K562 (cell line): Measurements from ENCODE around the gene BSDC1. TPM values are rescaled to one million over a fixed set of nuclear protein-coding genes. Genes with fewer than 3 reads are reported as not detected.

Experiments used
- EP400 ChIP-seq: fragments of 450-650 bp; IDR thresholded peaks from 2 replicates; pipeline ENCODE4 v1.6.1; 2017; ENCODE audit warnings: antibody characterized with exemption, mild to moderate bottlenecking, moderate library complexity
- FOSL1 ChIP-seq: fragments of 200-800 bp; sonication (Bioruptor generic); conservative IDR thresholded peaks from 2 replicates; pipeline ENCODE4 v1.6.1; 2016; ENCODE audit warnings: missing genetic modification characterization, missing compliant biosample characterization
- GATAD2A ChIP-seq: fragments of 450-650 bp; IDR thresholded peaks from 2 replicates; pipeline ENCODE4 v1.6.1; 2017
- KLF13 ChIP-seq: fragments of 450-650 bp; IDR thresholded peaks from 2 replicates; pipeline ENCODE4 v1.6.1; 2016; ENCODE audit warnings: missing genetic modification characterization, low read depth, mild to moderate bottlenecking, missing compliant biosample characterization, moderate library complexity, borderline replicate concordance
- MECOM ChIP-seq: fragments of 250-450 bp; sonication (Bioruptor Pico); IDR thresholded peaks from 2 replicates; pipeline ENCODE4 v1.8.0; 2022; ENCODE audit warnings: inconsistent platforms
- NBN ChIP-seq: fragments of 450-650 bp; IDR thresholded peaks from 2 replicates; pipeline ENCODE4 v1.6.1; 2016; ENCODE audit warnings: low read depth, mild to moderate bottlenecking
- NFIC ChIP-seq: fragments of 450-650 bp; IDR thresholded peaks from 2 replicates; pipeline ENCODE4 v1.6.1; 2017; ENCODE audit warnings: mild to moderate bottlenecking, inconsistent platforms
- PCBP2 ChIP-seq: fragments of 200-400 bp; formaldehyde crosslinking; IDR thresholded peaks from 2 replicates; pipeline ENCODE4 v1.6.1; 2018; ENCODE audit warnings: low read length, low read depth, mild to moderate bottlenecking, moderate library complexity; ENCODE audit not compliant: poor library complexity, severe bottlenecking
- PTBP1 ChIP-seq: fragments of 200-400 bp; formaldehyde crosslinking; IDR thresholded peaks from 2 replicates; pipeline ENCODE4 v1.6.1; 2017; ENCODE audit warnings: low read depth, low read length
- RBM22 ChIP-seq: fragments of 200-400 bp; formaldehyde crosslinking; IDR thresholded peaks from 2 replicates; pipeline ENCODE4 v1.6.1; 2018; ENCODE audit warnings: low read length, low read depth; ENCODE audit not compliant: poor library complexity, severe bottlenecking
- RBM34 ChIP-seq: fragments of 200-400 bp; formaldehyde crosslinking; IDR thresholded peaks from 2 replicates; pipeline ENCODE4 v1.6.1; 2018; ENCODE audit warnings: low read length, borderline replicate concordance; ENCODE audit not compliant: insufficient read depth
- SAP30 ChIP-seq: fragments of 200-600 bp; sonication (generic); IDR thresholded peaks from 2 replicates; pipeline ENCODE4 v1.6.1; 2012; ENCODE audit warnings: borderline replicate concordance, low read depth, mild to moderate bottlenecking, moderate library complexity, low read length, control low read depth, inconsistent platforms; ENCODE audit not compliant: insufficient read depth, poor library complexity, severe bottlenecking
- TBL1XR1 ChIP-seq, 2 experiments: IDR thresholded peaks; 2 replicates each; pipeline ENCODE4 v1.6.1; 2012; ENCODE audit warnings: improper control_type of control experiment in 2 of 2, low read length in 2 of 2, mild to moderate bottlenecking in 1 of 2
- TFAM ChIP-seq: fragments of 250-450 bp; sonication (Bioruptor Pico); conservative IDR thresholded peaks from 2 replicates; pipeline ENCODE4 v1.5.0; 2021; ENCODE audit warnings: mild to moderate bottlenecking, moderate library complexity
- ZNF398 ChIP-seq: fragments of 250-450 bp; sonication (Bioruptor Pico); IDR thresholded peaks from 2 replicates; pipeline ENCODE4 v1.8.0; 2021; ENCODE audit warnings: moderate library complexity, mild to moderate bottlenecking, inconsistent platforms
- ZNF408 ChIP-seq: fragments of 250-450 bp; sonication (Bioruptor Pico); IDR thresholded peaks from 2 replicates; pipeline ENCODE4 v1.4.0; 2020; ENCODE audit warnings: low read depth, mild to moderate bottlenecking, moderate library complexity
- ZNF507 ChIP-seq: conservative IDR thresholded peaks from 2 replicates; pipeline ENCODE4 v1.6.1; 2017; ENCODE audit warnings: missing genetic modification characterization, missing compliant biosample characterization
- polyA plus RNA-seq, 8 experiments: library from polyadenylated mRNA; depleted of rRNA in 4 of 8; stranded (reverse) in 5 of 8; unstranded in 3 of 8; fragments of >200 nt; fragmentation: Nextera tagmentation in 2 of 8; fragmentation: Illumina TruSeq in 1 of 8; extraction: Ambion mirVana in 2 of 8; extraction: Trizol in 1 of 8; gene quantifications; 2 replicates each; pipeline versions ENCODE4 v1.2.1 to v1.2.3, GENCODE V29; 2011 to 2014; ENCODE audit warnings: inconsistent platforms in 1 of 8, missing spikeins in 1 of 8
- total RNA-seq, 7 experiments: library from RNA; depleted of rRNA in 6 of 7; stranded (reverse); fragments of >200 nt in 6 of 7; fragmentation: Illumina TruSeq in 2 of 7; extraction: Trizol in 2 of 7; gene quantifications; 2 replicates each; pipeline versions ENCODE4 v1.2.1 to v1.2.3, GENCODE V29; 2011 to 2021; ENCODE audit warnings: low replicate concordance in 1 of 7
- TF ChIP-seq, protein P1 (sequence below), 3 experiments: fragments of 200-800 bp in 1 of 3; fragments of 250-450 bp in 1 of 3; fragments of 450-650 bp in 1 of 3; sonication (Bioruptor Pico) in 1 of 3; sonication (Bioruptor generic) in 1 of 3; formaldehyde crosslinking in 1 of 3; IDR thresholded peaks; 2 replicates each; pipeline versions ENCODE4 v1.6.1 to v1.8.0; 2016 to 2022; ENCODE audit warnings: mild to moderate bottlenecking in 2 of 3, missing genetic modification characterization in 2 of 3, missing compliant biosample characterization in 1 of 3, moderate library complexity in 1 of 3
- TF ChIP-seq, protein P2 (sequence below): fragments of 450-650 bp; formaldehyde crosslinking; IDR thresholded peaks from 2 replicates; pipeline ENCODE4 v1.4.0; 2020; ENCODE audit warnings: mild to moderate bottlenecking, moderate library complexity

The BSDC1 gene
- total and polyA plus RNA-seq, 9 of the 15 experiments (the other 6 are each of a cell fraction or from before 2014, with no cell fraction given) = 10.2 to 96.8 (median 73.1) TPM

DNA sequence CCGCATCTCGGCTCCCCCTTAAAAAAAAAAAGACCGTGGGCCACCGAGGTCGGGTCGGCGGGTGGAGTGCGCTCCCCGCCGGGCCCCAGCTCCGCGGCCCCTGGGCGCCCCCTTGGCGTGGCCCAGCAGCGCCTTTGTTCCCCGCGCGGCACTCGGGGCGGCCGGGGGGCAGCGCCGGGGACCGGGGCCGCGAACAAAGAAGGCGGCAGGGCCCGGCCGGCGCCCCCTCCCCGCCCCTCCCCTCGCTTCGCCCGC, 58.8 kb downstream of the BSDC1 start (continued):
- TF ChIP-seq, protein P1, sequence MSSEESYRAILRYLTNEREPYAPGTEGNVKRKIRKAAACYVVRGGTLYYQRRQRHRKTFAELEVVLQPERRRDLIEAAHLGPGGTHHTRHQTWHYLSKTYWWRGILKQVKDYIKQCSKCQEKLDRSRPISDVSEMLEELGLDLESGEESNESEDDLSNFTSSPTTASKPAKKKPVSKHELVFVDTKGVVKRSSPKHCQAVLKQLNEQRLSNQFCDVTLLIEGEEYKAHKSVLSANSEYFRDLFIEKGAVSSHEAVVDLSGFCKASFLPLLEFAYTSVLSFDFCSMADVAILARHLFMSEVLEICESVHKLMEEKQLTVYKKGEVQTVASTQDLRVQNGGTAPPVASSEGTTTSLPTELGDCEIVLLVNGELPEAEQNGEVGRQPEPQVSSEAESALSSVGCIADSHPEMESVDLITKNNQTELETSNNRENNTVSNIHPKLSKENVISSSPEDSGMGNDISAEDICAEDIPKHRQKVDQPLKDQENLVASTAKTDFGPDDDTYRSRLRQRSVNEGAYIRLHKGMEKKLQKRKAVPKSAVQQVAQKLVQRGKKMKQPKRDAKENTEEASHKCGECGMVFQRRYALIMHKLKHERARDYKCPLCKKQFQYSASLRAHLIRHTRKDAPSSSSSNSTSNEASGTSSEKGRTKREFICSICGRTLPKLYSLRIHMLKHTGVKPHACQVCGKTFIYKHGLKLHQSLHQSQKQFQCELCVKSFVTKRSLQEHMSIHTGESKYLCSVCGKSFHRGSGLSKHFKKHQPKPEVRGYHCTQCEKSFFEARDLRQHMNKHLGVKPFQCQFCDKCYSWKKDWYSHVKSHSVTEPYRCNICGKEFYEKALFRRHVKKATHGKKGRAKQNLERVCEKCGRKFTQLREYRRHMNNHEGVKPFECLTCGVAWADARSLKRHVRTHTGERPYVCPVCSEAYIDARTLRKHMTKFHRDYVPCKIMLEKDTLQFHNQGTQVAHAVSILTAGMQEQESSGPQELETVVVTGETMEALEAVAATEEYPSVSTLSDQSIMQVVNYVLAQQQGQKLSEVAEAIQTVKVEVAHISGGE (CRISPR knock-in tag; IDR thresholded peaks at IDR 0.05) = peak in 1 of 3 experiments; percentile 33; a peak in 1 of 6 replicates
- TF ChIP-seq NBN (no peak), RBM34 (no peak), RBM22 (peak; percentile 27), SAP30 (peak; percentile 23), PCBP2 (peak; percentile 11), PTBP1 (no peak), GATAD2A (no peak), ZNF507 (tag) (no peak), TFAM (no peak), NFIC (no peak), MECOM (CRISPR knock-in tag) (no peak), ZNF398 (CRISPR knock-in tag) (no peak), KLF13 (tag) (no peak), EP400 (no peak), TBL1XR1 (IDR thresholded peaks at IDR 0.05; ENCODE audit: low read length in 2 of 2) (0 out of 4 replicates have a peak, but pooled peaks of 1 of the 2 experiments have one; percentile 8), FOSL1 (tag) (peak; percentile 38; the same call in 1 of the 2 replicates), ZNF408 (CRISPR knock-in tag) (no peak)
- TF ChIP-seq, protein P2, sequence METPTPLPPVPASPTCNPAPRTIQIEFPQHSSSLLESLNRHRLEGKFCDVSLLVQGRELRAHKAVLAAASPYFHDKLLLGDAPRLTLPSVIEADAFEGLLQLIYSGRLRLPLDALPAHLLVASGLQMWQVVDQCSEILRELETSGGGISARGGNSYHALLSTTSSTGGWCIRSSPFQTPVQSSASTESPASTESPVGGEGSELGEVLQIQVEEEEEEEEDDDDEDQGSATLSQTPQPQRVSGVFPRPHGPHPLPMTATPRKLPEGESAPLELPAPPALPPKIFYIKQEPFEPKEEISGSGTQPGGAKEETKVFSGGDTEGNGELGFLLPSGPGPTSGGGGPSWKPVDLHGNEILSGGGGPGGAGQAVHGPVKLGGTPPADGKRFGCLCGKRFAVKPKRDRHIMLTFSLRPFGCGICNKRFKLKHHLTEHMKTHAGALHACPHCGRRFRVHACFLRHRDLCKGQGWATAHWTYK = no peak
